IMR-90 (cell line): ENCODE measurements around the gene RTN1. TPM values are rescaled to one million over a fixed set of nuclear protein-coding genes. Genes with fewer than 3 reads are reported as not detected.
A peak's percentile ranks its signal among the peaks of the same experiment; 100 is the strongest.

Source experiments
- ATAC-seq: fragments of 200-7000 bp; cut with Tn5 transposase; 2 replicates; pipeline ENCODE4 v1.9.1; 2020; ENCODE audit warnings: low read depth, mild to moderate bottlenecking, moderate library complexity
- BruUV-seq: library from RNA; stranded (reverse); fragments of 400-500 nt; replicated peaks from 2 replicates; lab custom pipeline; 2021; lab: Mats Ljungman, UMichigan
- CTCF ChIA-PET: fragments of 300-600 bp; formaldehyde crosslinking; extraction: SDS; loops from one replicate; lab custom pipeline; 2021; ENCODE audit warnings: antibody characterized with exemption; lab: Yijun Ruan, JAX
- POLR2A ChIA-PET: fragments of 300-600 bp; sonication (Branson Sonifier 250); formaldehyde crosslinking; loops from one replicate; lab custom pipeline; 2022; ENCODE audit warnings: antibody characterized with exemption; ENCODE audit not compliant: unreplicated experiment; lab: Charles Lee
- DNase-seq: peaks from one replicate; pipeline ENCODE4 v3.0.0; 2013
- H2AFZ ChIP-seq: replicated peaks from 2 replicates; pipeline ENCODE3; 2013; ENCODE audit warnings: low read length, mild to moderate bottlenecking; ENCODE audit not compliant: poor library complexity
- H2AK5ac ChIP-seq: 2 replicates; pipeline ENCODE4 v1.6.1; 2013; ENCODE audit warnings: low read depth, low read length, inconsistent platforms
- H2AK9ac ChIP-seq: replicated peaks from 2 replicates; pipeline ENCODE3; 2013; ENCODE audit warnings: mild to moderate bottlenecking, low read depth, low read length, moderate library complexity; ENCODE audit not compliant: poor library complexity
- H2BK120ac ChIP-seq: 2 replicates; pipeline ENCODE4 v1.6.1; 2013; ENCODE audit warnings: low read depth, low read length, inconsistent platforms
- H2BK15ac ChIP-seq: 3 replicates; pipeline ENCODE4 v1.6.1; 2013; ENCODE audit warnings: low read depth, low read length, inconsistent platforms
- H2BK20ac ChIP-seq: 2 replicates; pipeline ENCODE4 v1.6.1; 2013; ENCODE audit warnings: low read depth, mild to moderate bottlenecking, inconsistent platforms, low read length, moderate library complexity
- H2BK5ac ChIP-seq: 2 replicates; pipeline ENCODE4 v1.6.1; 2013; ENCODE audit warnings: mild to moderate bottlenecking, low read depth, low read length, inconsistent platforms; ENCODE audit not compliant: poor library complexity, severe bottlenecking
- H3K14ac ChIP-seq: replicated peaks from 2 replicates; pipeline ENCODE4 v1.6.1; 2013; ENCODE audit warnings: low read depth, low read length, inconsistent platforms
- H3K18ac ChIP-seq: 2 replicates; pipeline ENCODE4 v1.6.1; 2013; ENCODE audit warnings: low read depth, low read length, control low read depth
- H3K23ac ChIP-seq: 2 replicates; pipeline ENCODE4 v1.6.1; 2013; ENCODE audit warnings: low read depth, low read length, inconsistent platforms
- H3K27ac ChIP-seq: 2 replicates; pipeline ENCODE4 v1.5.1; 2013; ENCODE audit warnings: mild to moderate bottlenecking, control low read depth, low read length; ENCODE audit not compliant: insufficient read depth
- H3K27me3 ChIP-seq: 2 replicates; pipeline ENCODE4 v1.6.1; 2013; ENCODE audit warnings: low read length; ENCODE audit not compliant: control insufficient read depth, insufficient read depth
- H3K36me3 ChIP-seq: 2 replicates; pipeline ENCODE4 v1.6.1; 2013; ENCODE audit warnings: low read length, mixed read lengths; ENCODE audit not compliant: control insufficient read depth, insufficient read depth
- H3K4ac ChIP-seq: 2 replicates; pipeline ENCODE4 v1.6.1; 2013; ENCODE audit warnings: low read depth, low read length, inconsistent platforms
- H3K4me1 ChIP-seq: 2 replicates; pipeline ENCODE4 v1.6.1; 2013; ENCODE audit warnings: low read length, mixed read lengths; ENCODE audit not compliant: control insufficient read depth, insufficient read depth
- H3K4me2 ChIP-seq: 2 replicates; pipeline ENCODE4 v1.6.1; 2013; ENCODE audit warnings: low read depth, mild to moderate bottlenecking, control low read depth, low read length, moderate library complexity
- H3K4me3 ChIP-seq: 2 replicates; pipeline ENCODE4 v1.5.1; 2013; ENCODE audit warnings: low read depth, mild to moderate bottlenecking, control low read depth, low read length, moderate library complexity; ENCODE audit not compliant: insufficient read depth
- H3K56ac ChIP-seq: 2 replicates; pipeline ENCODE4 v1.6.1; 2013; ENCODE audit warnings: low read length, inconsistent platforms; ENCODE audit not compliant: insufficient read depth; ENCODE audit errors: extremely low read depth
- H3K79me1 ChIP-seq, 2 experiments: 2 replicates each; pipeline ENCODE4 v1.6.1; 2013; ENCODE audit warnings: low read length in 2 of 2, inconsistent platforms in 1 of 2, low read depth in 1 of 2
- H3K9ac ChIP-seq: 2 replicates; pipeline ENCODE4 v1.6.1; 2013; ENCODE audit warnings: low read depth, low read length, control low read depth
- H3K9me1 ChIP-seq: 2 replicates; pipeline ENCODE4 v1.6.1; 2013; ENCODE audit warnings: low read length, inconsistent platforms; ENCODE audit not compliant: insufficient read depth
- H3K9me3 ChIP-seq: 2 replicates; pipeline ENCODE4 v1.6.1; 2013; ENCODE audit warnings: low read length; ENCODE audit not compliant: control insufficient read depth, insufficient read depth
- H4K20me1 ChIP-seq: 2 replicates; pipeline ENCODE4 v1.6.1; 2013; ENCODE audit warnings: low read length, inconsistent platforms; ENCODE audit not compliant: insufficient read depth
- H4K5ac ChIP-seq: 2 replicates; pipeline ENCODE4 v1.6.1; 2013; ENCODE audit warnings: mild to moderate bottlenecking, low read depth, low read length, control low read depth
- H4K8ac ChIP-seq, 2 experiments: 2 replicates each; pipeline ENCODE4 v1.6.1; 2013; ENCODE audit warnings: low read depth in 2 of 2, low read length in 2 of 2, control low read depth in 1 of 2, inconsistent platforms in 1 of 2
- H4K91ac ChIP-seq: 2 replicates; pipeline ENCODE4 v1.6.1; 2013; ENCODE audit warnings: low read depth, low read length, inconsistent platforms; ENCODE audit not compliant: insufficient read depth
- CTCF ChIP-seq: conservative IDR thresholded peaks from 2 replicates; pipeline ENCODE4 v1.5.1; 2012; ENCODE audit warnings: mild to moderate bottlenecking, low read depth, low read length, improper control_type of control experiment
- ELK1 ChIP-seq: fragments of 150-350 bp; IDR thresholded peaks from 2 replicates; pipeline ENCODE4 v1.6.1; 2016; ENCODE audit warnings: low read depth, mild to moderate bottlenecking, low read length, moderate library complexity, borderline replicate concordance
- NFE2L2 ChIP-seq: fragments of 150-350 bp; IDR thresholded peaks from 2 replicates; pipeline ENCODE4 v1.6.1; 2016; ENCODE audit warnings: low read depth, mild to moderate bottlenecking, low read length
- RAD21 ChIP-seq: IDR thresholded peaks from 2 replicates; pipeline ENCODE4 v1.6.1; 2012; ENCODE audit warnings: low read length, improper control_type of control experiment
- RCOR1 ChIP-seq: IDR thresholded peaks from 2 replicates; pipeline ENCODE4 v1.6.1; 2012; ENCODE audit warnings: mild to moderate bottlenecking, low read length, improper control_type of control experiment; ENCODE audit not compliant: insufficient replicate concordance
- WGBS, 2 experiments: methylation state at CpG; one replicate each; pipeline versions ENCODE4 v1.1.5 to v1.1.7; 2013; ENCODE audit warnings: missing lambda C conversion rate in 2 of 2; ENCODE audit not compliant: insufficient read length in 1 of 2; ENCODE audit errors: extremely low coverage in 2 of 2; 5-methylcytosine and 5-hydroxymethylcytosine counted together
- dilution Hi-C: fragments of 300-500 bp; cut with HindIII; formaldehyde crosslinking; loops from one replicate; pipeline ENCODE4 v1.14.3; 2018; ENCODE audit warnings: low sequenced_read_pairs; ENCODE audit not compliant: unreplicated experiment
- in situ Hi-C: fragments of 300-500 bp; cut with MboI; formaldehyde crosslinking; loops from 3 replicates; pipeline ENCODE4 v1.14.3; 2019; ENCODE audit warnings: low sequenced_read_pairs, inconsistent platforms, mixed read lengths
- intact Hi-C: fragments of 100-400 bp; cut with micrococcal nuclease; formaldehyde crosslinking; loops from 2 replicates; pipeline ENCODE4 v1.10.0; 2022
- polyA plus RNA-seq, 3 experiments: library from polyadenylated mRNA; depleted of rRNA; stranded (reverse); fragments of >200 nt; gene quantifications; 2 replicates each; pipeline ENCODE4 v1.2.3, GENCODE V29; 2012; ENCODE audit warnings: low replicate concordance in 1 of 3
- total RNA-seq: library from RNA; depleted of rRNA; stranded (reverse); fragments of >200 nt; gene quantifications from 2 replicates; pipeline ENCODE4 v1.2.3, GENCODE V29; 2012

The RTN1 gene
- total and polyA plus RNA-seq, 2 of the 4 experiments (the other 2 are of a cell fraction): 0.18 to 0.46 TPM

- no peaks in the 10 kb centered on the region for H3K4me1 ChIP-seq
- in situ Hi-C loops: no loop called here
- peaks cover 3% of the 10 kb centered on the region; the same call in 1 of the 2 replicates for H3K27me3 ChIP-seq
- BruUV-seq: no TSS peak
- H3K4me3 ChIP-seq: no peak overlapping the region
- no CpG with 5 or more reads among the region's 2 CpGs for WGBS, 2 experiments
- peak; percentile 37; the same call in 1 of the 2 replicates for ATAC-seq
- no peak overlapping the region for H4K91ac ChIP-seq
- no peak overlapping the region for H4K8ac ChIP-seq
- no peak overlapping the region for H4K5ac ChIP-seq
- H3K4ac ChIP-seq: no peak overlapping the region
- H3K9me1 ChIP-seq: no peaks in the 10 kb centered on the region
- H2AFZ ChIP-seq: no peak overlapping the region
- dilution Hi-C loops: no loop called here
- no peak overlapping the region for H2BK15ac ChIP-seq
- no peaks in the 10 kb centered on the region for H3K9me3 ChIP-seq
- H2AK9ac ChIP-seq: no peak overlapping the region
- H3K9ac ChIP-seq: no peak overlapping the region
- H4K20me1 ChIP-seq: no peaks in the 10 kb centered on the region
- TF ChIP-seq NFE2L2 (no peak), CTCF (no peak), RCOR1 (no peak), RAD21 (no peak), ELK1 (no peak)
- POLR2A ChIA-PET: no interaction called here
- no peak overlapping the region for H3K27ac ChIP-seq
- peak; percentile 22 for DNase-seq
- no peak overlapping the region for H2AK5ac ChIP-seq
- H3K18ac ChIP-seq: no peak overlapping the region
- H3K79me1 ChIP-seq: no peaks in the 10 kb centered on the region
- H2BK20ac ChIP-seq: no peak overlapping the region
- CTCF ChIA-PET: no interaction called here
- no peaks in the 10 kb centered on the region for H3K36me3 ChIP-seq
- no peak overlapping the region for H2BK5ac ChIP-seq
- intact Hi-C loops: no loop called here
- no peak overlapping the region for H2BK120ac ChIP-seq
- no peak overlapping the region for H3K14ac ChIP-seq
- no peak overlapping the region for H3K4me2 ChIP-seq
- no peak overlapping the region for H3K23ac ChIP-seq
- no peak overlapping the region for H3K56ac ChIP-seq
Observed at GRCh38 chr14:59600211-59600945, 270.2 kb downstream of the RTN1 start.
